SU-DHL-6 (cell line): ENCODE measurements around the gene ZC3HAV1L.

ENCODE experiments used
- CTCF ChIP-seq: fragments of 200-600 bp; sonication (generic); IDR thresholded peaks from one replicate; pipeline ENCODE4 v1.5.1; 2017; ENCODE audit warnings: antibody characterized with exemption, mild to moderate bottlenecking, low read length, moderate library complexity; ENCODE audit not compliant: insufficient read depth, poor library complexity, severe bottlenecking
- EZH2phosphoT487 ChIP-seq: fragments of 200-600 bp; sonication (generic), shearing (Covaris generic); conservative IDR thresholded peaks from 2 replicates; pipeline ENCODE4 v1.6.1; 2018; ENCODE audit warnings: mild to moderate bottlenecking, antibody characterized with exemption, low read length, moderate library complexity, mixed read lengths

GRCh38 chr7:139078911-139079310, 43.1 kb upstream of the ZC3HAV1L start:
- TF ChIP-seq CTCF (no peak), EZH2phosphoT487 (no peak)
